ENCODE results near the gene SNTB2. TPM values are rescaled to one million over a fixed set of nuclear protein-coding genes. Genes with fewer than 3 reads are reported as not detected.

Gene SNTB2
- total and polyA plus RNA-seq, 2 donors (not counting 3 experiments of a cell fraction or from before 2014, with no cell fraction given), result 24.9 to 73.7 TPM

GRCh38 chr16:69316595-69317034 is 129.7 kb downstream of the SNTB2 start:
- no peak for FAIRE-seq

More at GRCh38 chr16:69316595-69317034, 129.7 kb downstream of the SNTB2 start:
- POLR2A ChIA-PET, result no interaction called here
- Histone ChIP-seq H2AFZ (ENCODE audit: low read depth, low read length) (no peak overlapping the region), H3K9ac (replicated peaks; ENCODE audit: extremely low read depth, insufficient read depth, low read length) (no peak overlapping the region), H3K4me2 (ENCODE audit: insufficient read depth, low read length) (no peak overlapping the region), H3K9me1 (replicated peaks; ENCODE audit: control insufficient read depth, extremely low read depth, insufficient read depth, low read length) (no peaks in the 10 kb centered on the region), H4K20me1 (replicated peaks; ENCODE audit: control insufficient read depth, extremely low read depth, insufficient read depth, low read length) (no peaks in the 10 kb centered on the region), H3K27me3 (ENCODE audit: control insufficient read depth in 2 of 2, insufficient read depth in 2 of 2, low read length in 2 of 2) (no peaks in the 10 kb centered on the region), H3K79me2 (ENCODE audit: control insufficient read depth, insufficient read depth, low read length) (peaks cover 42% of the 10 kb centered on the region), H3K27ac (ENCODE audit: insufficient read depth, low read depth, low read length) (no peak overlapping the region), H3K36me3 (ENCODE audit: control insufficient read depth in 2 of 2, extremely low read depth in 1 of 2, insufficient read depth in 2 of 2, low read length in 2 of 2) (peaks cover 29 to 54% of the 10 kb centered on the region in 2 experiments), H3K9me3 (replicated peaks; ENCODE audit: control insufficient read depth, insufficient read depth, low read length) (no peaks in the 10 kb centered on the region), H3K4me1 (ENCODE audit: control insufficient read depth, extremely low read depth, insufficient read depth, low read length) (peaks cover 5% of the 10 kb centered on the region), H3K4me3 (replicated peaks in 1 of 3; ENCODE audit: insufficient read depth in 1 of 3, low read depth in 1 of 3, low read length in 3 of 3) (no peak overlapping the region)
- intact Hi-C loops (cut with micrococcal nuclease) (no loop called here), dilution Hi-C loops (cut with MboI; ENCODE audit: extremely low pct_ligation_motif_present, low sequenced_read_pairs) (no loop called here)
- BruUV-seq (replicated peaks), result no TSS peak
- TF ChIP-seq JUN (IDR thresholded peaks at IDR 0.05; ENCODE audit: borderline replicate concordance, insufficient read depth, insufficient read length, low read depth), result no peak
- no peak for TF ChIP-seq POLR2AphosphoS5 (IDR thresholded peaks at IDR 0.05; ENCODE audit: insufficient read depth, low read depth, low read length)
- no peak for TF ChIP-seq EZH2 (IDR thresholded peaks at IDR 0.05; ENCODE audit: borderline replicate concordance, low read depth, low read length, severe bottlenecking)
- TF ChIP-seq POLR2A (IDR thresholded peaks at IDR 0.05; ENCODE audit: low read depth, low read length), result no peak
- TF ChIP-seq GATA2 (IDR thresholded peaks at IDR 0.05; ENCODE audit: insufficient read depth, insufficient read length, low read depth, low read length), result no peak
- no peak for TF ChIP-seq CTCF (IDR thresholded peaks at IDR 0.05; ENCODE audit: extremely low read depth in 1 of 2, insufficient read depth in 1 of 2, low read depth in 1 of 2, low read length in 2 of 2)
- TF ChIP-seq FOS (IDR thresholded peaks at IDR 0.05; ENCODE audit: borderline replicate concordance, insufficient read depth, low read length), result no peak
- no peak for TF ChIP-seq MYC (IDR thresholded peaks at IDR 0.05; ENCODE audit: low read depth, low read length)
- no peak for TF ChIP-seq MAX (IDR thresholded peaks at IDR 0.05; ENCODE audit: insufficient read depth, insufficient read length)
- no peak for DNase-seq (ENCODE audit: low read depth, low spot score)
- CTCF ChIA-PET, result no interaction called here

All from endothelial cell of umbilical vein (primary cell).